SK-N-MC (cell line): Measurements from ENCODE around the gene TXNL1.

Experiments
- DNase-seq: peaks from one replicate; pipeline ENCODE4 v3.0.0-alpha.2; 2011; ENCODE audit warnings: low read depth, low spot score
- H3K27ac ChIP-seq: fragments of 200-600 bp; sonication (generic); 2 replicates; pipeline ENCODE4 v1.5.1; 2016; ENCODE audit warnings: mixed run types
- H3K36me3 ChIP-seq: fragments of 200-600 bp; sonication (generic); 2 replicates; pipeline ENCODE4 v1.6.1; 2017; ENCODE audit warnings: antibody characterized with exemption, low read length, mixed read lengths; ENCODE audit not compliant: insufficient read depth
- H3K4me3 ChIP-seq: fragments of 200-600 bp; sonication (generic); 2 replicates; pipeline ENCODE4 v1.5.1; 2016
- H3K9ac ChIP-seq: fragments of 200-600 bp; sonication (generic); 2 replicates; pipeline ENCODE4 v1.8.0; 2017; ENCODE audit warnings: mixed run types, mixed read lengths; ENCODE audit not compliant: insufficient read length
- H3K9me3 ChIP-seq: fragments of 200-600 bp; sonication (generic); 2 replicates; pipeline ENCODE4 v1.6.1; 2017; ENCODE audit warnings: low read depth, mild to moderate bottlenecking, antibody characterized with exemption, low read length, moderate library complexity, mixed read lengths
- EZH2 ChIP-seq: fragments of 200-600 bp; sonication (generic); IDR thresholded peaks from one replicate; pipeline ENCODE4 v1.6.1; 2017; ENCODE audit warnings: antibody characterized with exemption
- FOXP2 ChIP-seq: optimal IDR thresholded peaks from 2 replicates; pipeline ENCODE3; 2011; ENCODE audit warnings: mild to moderate bottlenecking, moderate library complexity; ENCODE audit not compliant: insufficient read depth; ENCODE audit errors: extremely low read length, control extremely low read depth
- POLR2AphosphoS5 ChIP-seq: IDR thresholded peaks from 2 replicates; pipeline ENCODE4 v1.6.1; 2012; ENCODE audit warnings: mild to moderate bottlenecking, low read depth, low read length, borderline replicate concordance

The TXNL1 gene

GRCh38 chr18:56647951-56648893 is 9.8 kb upstream of the TXNL1 start:
- TF ChIP-seq POLR2AphosphoS5 = no peak
- TF ChIP-seq EZH2 = no peak
- TF ChIP-seq FOXP2 = no peak
- H3K4me3 ChIP-seq = no peak overlapping the region
- no peak overlapping the region for H3K27ac ChIP-seq
- DNase-seq = no peak
- no peak overlapping the region for H3K9ac ChIP-seq
- H3K36me3 ChIP-seq = no peaks in the 10 kb centered on the region
- no peaks in the 10 kb centered on the region for H3K9me3 ChIP-seq

DNA sequence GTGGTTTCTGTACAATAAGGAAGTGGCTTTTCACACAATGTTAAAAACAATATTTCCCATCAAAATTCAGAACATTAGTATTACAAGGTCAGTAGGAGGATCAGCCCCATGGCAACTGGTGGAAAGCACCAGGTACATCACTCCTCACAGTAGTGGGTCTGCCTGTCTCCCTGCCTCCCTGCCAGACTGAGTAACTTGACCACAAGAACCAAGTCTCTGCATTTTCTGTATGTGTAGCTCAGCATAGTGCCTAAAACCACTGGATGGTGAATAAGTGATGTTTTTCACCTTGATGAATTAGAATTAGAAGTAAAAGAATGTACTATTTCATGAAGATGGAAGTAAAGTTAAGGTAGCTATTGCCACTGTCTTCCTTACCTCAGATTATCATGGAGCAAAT is 8.7 kb upstream of the TXNL1 start:
- H3K36me3 ChIP-seq = no peaks in the 10 kb centered on the region
- H3K9me3 ChIP-seq = no peaks in the 10 kb centered on the region
- DNase-seq = no peak
- TF ChIP-seq POLR2AphosphoS5 = no peak
- no peak for TF ChIP-seq FOXP2
- no peak for TF ChIP-seq EZH2
- H3K9ac ChIP-seq = no peak overlapping the region
- no peak overlapping the region for H3K27ac ChIP-seq
- no peak overlapping the region for H3K4me3 ChIP-seq

DNA sequence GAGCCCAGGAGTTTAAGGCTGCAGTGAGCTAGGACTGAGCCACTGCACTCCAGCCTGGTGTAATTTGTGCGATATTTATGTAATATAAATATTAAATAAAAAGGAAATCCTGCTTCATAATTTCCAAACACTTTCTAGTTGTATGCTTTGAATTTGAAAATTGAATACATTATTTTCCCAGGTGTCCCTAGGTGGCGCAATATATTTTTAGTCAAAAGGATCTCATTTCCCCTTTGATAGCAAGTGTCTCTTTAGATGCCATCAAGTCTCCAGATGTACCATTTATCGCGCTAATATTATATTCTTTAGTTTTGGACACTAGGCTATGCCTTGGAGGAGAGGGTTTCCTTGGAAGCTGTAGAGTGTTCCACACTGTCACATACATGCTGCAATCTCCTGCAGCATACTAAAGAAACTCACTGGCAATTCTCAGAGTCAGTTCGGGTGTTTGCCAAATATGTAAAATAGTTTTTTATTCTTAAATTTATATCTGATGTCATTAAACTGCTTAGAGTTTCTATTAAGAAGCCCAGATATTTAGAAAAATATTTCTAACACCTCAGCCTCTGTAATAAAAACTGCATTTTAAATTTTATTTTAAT is 7.1 kb upstream of the TXNL1 start:
- no peak for DNase-seq
- TF ChIP-seq FOXP2 = no peak
- TF ChIP-seq EZH2 = no peak
- no peak for TF ChIP-seq POLR2AphosphoS5
- Histone ChIP-seq H3K9ac (no peak overlapping the region), H3K9me3 (no peaks in the 10 kb centered on the region), H3K4me3 (no peak overlapping the region), H3K36me3 (no peaks in the 10 kb centered on the region), H3K27ac (no peak overlapping the region)

DNA sequence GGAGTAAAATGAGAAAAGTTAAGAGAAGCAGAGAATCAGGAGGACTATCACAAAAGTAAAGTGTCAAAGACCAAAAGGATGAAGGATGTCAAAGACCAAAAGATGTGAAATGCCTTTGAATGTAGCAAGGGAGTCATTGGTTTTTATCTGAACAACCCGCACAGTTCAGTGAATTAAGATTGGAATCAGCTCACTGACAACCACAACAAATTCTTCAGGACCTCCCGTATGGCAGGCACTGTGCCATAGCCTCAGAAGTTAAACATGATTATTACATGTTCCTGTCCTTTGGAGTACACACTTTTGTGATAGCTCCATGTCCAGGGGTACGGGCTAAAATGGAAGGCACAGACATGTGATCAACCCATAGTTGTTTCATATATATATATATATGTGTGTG is 5.0 kb upstream of the TXNL1 start:
- Histone ChIP-seq H3K36me3 (no peaks in the 10 kb centered on the region), H3K4me3 (no peak overlapping the region), H3K27ac (no peak overlapping the region), H3K9ac (no peak overlapping the region), H3K9me3 (no peaks in the 10 kb centered on the region)
- TF ChIP-seq POLR2AphosphoS5 = no peak
- no peak for TF ChIP-seq EZH2
- no peak for TF ChIP-seq FOXP2
- no peak for DNase-seq

DNA sequence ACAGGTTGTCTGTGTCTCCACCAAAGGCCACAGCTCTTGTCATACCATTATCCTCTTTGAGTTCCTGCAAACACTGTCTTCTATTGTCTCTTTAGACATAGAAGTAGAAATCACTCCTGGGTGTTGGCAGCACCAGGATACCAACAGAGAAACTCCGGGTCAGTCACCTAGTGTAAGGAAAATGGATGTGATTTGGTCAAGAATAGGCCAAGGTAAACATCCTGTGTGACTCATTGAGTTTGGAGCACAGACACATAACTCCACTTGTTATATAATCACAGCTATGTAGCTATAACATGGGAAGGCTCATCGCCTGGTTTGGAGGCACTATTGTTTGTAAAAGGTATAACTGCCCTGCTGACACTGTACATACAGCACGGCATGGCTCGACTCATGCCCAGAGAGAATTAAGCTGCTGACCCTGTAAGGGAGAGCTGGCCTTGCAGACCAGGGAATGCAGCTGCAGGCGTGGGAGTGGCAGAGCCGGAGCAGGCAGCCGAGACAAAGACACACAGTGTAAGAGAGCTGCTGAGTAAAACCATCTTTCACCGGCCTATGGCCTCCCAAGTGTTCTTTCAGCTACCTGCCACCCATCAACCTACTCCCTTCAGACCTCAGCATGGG is 3.4 kb upstream of the TXNL1 start:
- no peak for DNase-seq
- TF ChIP-seq FOXP2 = no peak
- TF ChIP-seq POLR2AphosphoS5 = no peak
- no peak for TF ChIP-seq EZH2
- no peaks in the 10 kb centered on the region for H3K9me3 ChIP-seq
- H3K4me3 ChIP-seq = no peak overlapping the region
- H3K27ac ChIP-seq = no peak overlapping the region
- H3K9ac ChIP-seq = no peak overlapping the region
- no peaks in the 10 kb centered on the region for H3K36me3 ChIP-seq

GRCh38 chr18:56639571-56639970 is 1.2 kb upstream of the TXNL1 start:
- TF ChIP-seq FOXP2 (no peak), EZH2 (no peak), POLR2AphosphoS5 (no peak)
- DNase-seq = no peak
- Histone ChIP-seq H3K4me3 (no peak overlapping the region; the same call in 1 of the 2 replicates), H3K36me3 (peaks cover 9% of the 10 kb centered on the region), H3K9me3 (no peaks in the 10 kb centered on the region), H3K9ac (no peak overlapping the region), H3K27ac (no peak overlapping the region)

DNA sequence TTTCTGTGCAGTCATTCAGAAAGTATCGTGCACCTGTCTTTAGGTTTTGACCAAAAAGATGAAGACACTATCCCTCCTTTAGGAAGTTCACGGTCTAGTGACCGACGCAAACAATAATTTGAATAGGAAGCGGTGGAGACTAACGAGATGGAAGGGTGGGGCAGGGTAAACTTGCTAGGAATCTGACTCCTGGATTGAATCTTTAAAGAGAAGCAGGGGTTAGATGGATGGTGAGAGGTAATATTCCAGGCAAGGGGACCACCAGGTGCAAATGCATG is 651 bp upstream of the TXNL1 start:
- TF ChIP-seq FOXP2 (no peak), POLR2AphosphoS5 (no peak), EZH2 (no peak)
- peak overlapping the region; percentile 74 for H3K9ac ChIP-seq
- H3K27ac ChIP-seq = peak overlapping the region; percentile 75
- DNase-seq = no peak
- H3K36me3 ChIP-seq = peaks cover 15% of the 10 kb centered on the region
- H3K4me3 ChIP-seq = peak overlapping the region; percentile 93
- no peaks in the 10 kb centered on the region for H3K9me3 ChIP-seq

- no peak for DNase-seq
- H3K36me3 ChIP-seq = peaks cover 19% of the 10 kb centered on the region
- H3K4me3 ChIP-seq = peak overlapping the region; percentile 93
- TF ChIP-seq FOXP2 = no peak
- TF ChIP-seq EZH2 = no peak
- no peak for TF ChIP-seq POLR2AphosphoS5
- H3K27ac ChIP-seq = peak overlapping the region; percentile 83
- H3K9ac ChIP-seq = peak overlapping the region; percentile 94
- no peaks in the 10 kb centered on the region for H3K9me3 ChIP-seq
These were observed 621 bp downstream of the TXNL1 start for GRCh38 chr18:56637711-56638231.
